ENCODE data around the gene OSBPL3.

Gene OSBPL3

GRCh38 chr7:24952464-24952863 is 27.5 kb downstream of the OSBPL3 start:
- DNase-seq (ENCODE audit: low read depth in 2 of 2) = no peak

DNA sequence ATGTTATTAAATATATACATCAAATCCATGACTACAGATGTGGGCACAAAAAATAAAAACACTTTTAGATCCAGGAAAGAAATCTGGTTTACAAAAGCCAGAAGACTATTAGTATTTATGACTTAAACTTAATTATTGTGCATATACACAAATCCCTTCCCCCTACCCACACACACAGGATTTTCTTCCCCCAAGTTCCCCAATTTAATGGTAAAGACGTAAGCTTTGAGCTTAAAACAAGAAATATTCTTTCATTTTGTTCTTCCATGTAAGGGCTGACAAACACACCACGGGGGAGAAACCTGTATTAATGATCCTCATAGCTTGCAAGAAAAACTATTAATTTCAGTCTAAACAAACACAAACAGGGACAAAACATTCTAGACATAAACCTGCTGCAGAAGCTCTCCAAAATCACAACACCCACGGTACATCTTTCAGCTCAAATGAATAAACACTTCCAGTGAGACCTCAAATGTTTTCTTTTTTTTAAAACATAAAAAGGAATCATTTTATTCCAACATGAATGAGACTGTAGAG is 28.5 kb downstream of the OSBPL3 start:
- DNase-seq (ENCODE audit: low read depth in 2 of 2) = no peak

DNA sequence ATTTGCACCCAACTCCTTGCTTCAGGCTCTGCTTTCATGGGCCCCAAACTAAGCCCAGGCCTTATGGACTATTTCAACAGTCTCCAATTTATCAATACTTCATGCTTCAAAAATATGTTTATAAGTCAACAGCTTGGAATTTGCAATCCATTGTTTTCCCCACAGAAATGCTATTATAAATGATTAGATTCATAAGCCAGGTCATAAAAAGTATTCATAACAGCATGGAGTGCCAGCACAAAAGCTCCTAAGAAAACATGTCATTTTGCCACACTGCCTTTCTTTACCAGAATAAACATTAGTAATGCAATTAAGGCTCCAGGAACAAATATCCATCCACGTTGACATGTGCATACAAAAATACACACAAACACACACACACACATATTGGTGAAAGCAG is 30.1 kb downstream of the OSBPL3 start:
- no peak for DNase-seq (ENCODE audit: low read depth in 2 of 2)

- no peak for DNase-seq (ENCODE audit: low read depth in 2 of 2)
Observed at GRCh38 chr7:24948739-24949138, 31.2 kb downstream of the OSBPL3 start.

GRCh38 chr7:24946467-24946866 is 33.5 kb downstream of the OSBPL3 start:
- DNase-seq (ENCODE audit: low read depth in 2 of 2) = no peak

GRCh38 chr7:24945899-24946298 is 34.1 kb downstream of the OSBPL3 start:
- DNase-seq (ENCODE audit: low read depth in 2 of 2) = no peak

GRCh38 chr7:24943096-24943948 is 36.7 kb downstream of the OSBPL3 start:
- no peak for DNase-seq (ENCODE audit: low read depth in 2 of 2)

DNA sequence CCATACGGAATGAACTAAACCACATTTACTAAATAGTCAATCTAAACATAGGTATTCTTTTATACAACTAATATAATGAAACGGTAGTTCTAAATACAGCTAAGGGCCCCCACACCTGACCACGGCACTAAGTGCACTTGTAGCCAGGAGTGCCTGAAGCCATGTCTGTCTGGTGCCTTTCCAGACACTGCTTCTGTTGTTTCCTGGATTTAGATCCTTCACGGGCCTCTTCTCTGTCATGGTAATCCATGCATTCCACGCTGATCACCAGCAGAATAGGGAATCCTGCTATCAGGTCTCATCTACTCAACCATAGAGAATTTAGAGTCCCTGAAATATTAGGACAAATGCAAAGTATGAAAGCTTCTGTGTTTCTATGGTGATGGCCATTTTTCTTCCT is 37.8 kb downstream of the OSBPL3 start:
- DNase-seq (ENCODE audit: low read depth in 2 of 2) = no peak

- DNase-seq (ENCODE audit: low read depth in 2 of 2) = no peak
Observed at GRCh38 chr7:24939416-24939815, 40.6 kb downstream of the OSBPL3 start.

GRCh38 chr7:24936121-24936824 is 43.7 kb downstream of the OSBPL3 start:
- no peak for DNase-seq (ENCODE audit: low read depth in 2 of 2)

DNA sequence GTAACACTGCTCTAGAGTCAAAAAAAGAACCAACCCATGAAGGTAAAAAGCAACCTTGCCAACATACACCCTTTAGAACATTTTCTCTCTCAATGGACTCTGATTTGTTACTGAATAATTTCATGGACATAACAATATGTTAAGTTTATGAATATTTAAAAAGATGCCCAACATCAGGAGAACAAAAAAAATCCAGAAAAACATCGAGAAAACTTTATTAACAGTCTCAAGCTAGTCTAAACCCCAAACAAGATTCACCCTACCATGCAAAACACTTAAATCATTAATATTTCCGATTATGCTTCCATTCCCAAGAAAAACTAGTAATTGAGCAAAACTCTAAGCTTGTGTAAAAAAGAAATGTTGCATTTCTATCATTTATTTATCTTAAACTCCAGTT is 46.7 kb downstream of the OSBPL3 start:
- no peak for DNase-seq (ENCODE audit: low read depth in 2 of 2)

DNA sequence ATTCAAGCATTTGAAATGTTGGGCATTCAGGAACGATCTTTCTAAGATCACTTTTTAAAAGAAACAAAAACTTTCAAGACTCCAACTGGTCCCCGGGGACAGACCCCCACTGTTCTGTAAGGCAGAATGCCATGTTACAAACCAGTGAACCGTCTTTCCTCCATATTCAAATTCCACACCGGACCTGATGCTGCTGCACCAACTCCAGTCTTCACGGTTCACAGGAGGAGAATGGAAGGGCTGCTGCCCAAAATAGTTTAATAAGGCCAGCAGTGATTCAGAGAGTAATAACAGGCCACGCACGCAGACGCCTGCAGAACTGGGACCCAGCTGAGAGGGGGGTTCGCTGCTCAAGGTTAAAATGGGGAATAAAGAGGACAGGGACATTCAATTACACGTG is 47.2 kb downstream of the OSBPL3 start:
- no peak for DNase-seq (ENCODE audit: low read depth in 2 of 2)

- DNase-seq (ENCODE audit: low read depth in 2 of 2) = no peak
Observed at GRCh38 chr7:24932389-24932788, 47.6 kb downstream of the OSBPL3 start.

- DNase-seq (ENCODE audit: low read depth in 2 of 2) = no peak
Observed at GRCh38 chr7:24931844-24932243, 48.1 kb downstream of the OSBPL3 start.

DNA sequence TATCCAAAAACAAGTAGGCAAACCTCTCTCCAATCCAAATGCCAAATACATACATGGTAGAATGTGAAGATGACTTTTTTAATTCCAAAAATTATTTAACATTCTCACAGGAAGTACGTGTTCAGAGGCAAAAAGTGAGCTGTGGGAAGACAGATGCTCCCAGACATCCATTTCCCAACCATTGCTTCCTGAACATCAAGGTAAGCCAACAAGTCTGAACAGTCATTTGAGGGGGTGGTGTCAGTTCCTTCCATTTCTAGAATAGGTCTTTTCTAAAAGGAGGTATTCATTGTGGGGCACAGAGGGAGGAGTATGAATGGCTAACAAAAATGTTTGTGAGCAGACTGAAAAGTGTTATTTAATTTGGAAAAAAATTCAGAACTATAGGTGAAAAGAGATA is 49.1 kb downstream of the OSBPL3 start:
- DNase-seq (ENCODE audit: low read depth in 2 of 2) = no peak

- no peak for DNase-seq (ENCODE audit: low read depth in 2 of 2)
Observed at GRCh38 chr7:24926623-24927524, 53.1 kb downstream of the OSBPL3 start.

DNA sequence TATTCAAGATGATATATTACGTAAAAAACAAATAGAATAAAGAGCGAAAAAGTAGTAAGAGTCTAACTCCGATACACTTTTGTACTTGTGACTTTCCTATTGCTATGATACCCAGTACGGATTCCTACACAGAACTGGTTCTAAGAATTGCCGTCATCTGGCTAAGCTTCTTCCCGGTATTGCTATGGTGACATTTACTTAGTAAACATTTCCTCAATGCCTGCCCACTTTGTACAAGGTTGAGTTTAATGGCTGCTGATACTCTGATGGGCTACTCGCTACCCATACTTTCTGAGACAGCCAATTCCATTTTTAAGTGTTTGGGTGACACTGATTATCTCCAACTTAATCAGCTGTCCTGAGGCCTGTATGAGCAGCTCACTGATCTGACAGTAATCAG is 55.6 kb downstream of the OSBPL3 start:
- DNase-seq (ENCODE audit: low read depth in 2 of 2) = no peak

GRCh38 chr7:24923172-24923865 is 56.7 kb downstream of the OSBPL3 start:
- no peak for DNase-seq (ENCODE audit: low read depth in 2 of 2)

DNA sequence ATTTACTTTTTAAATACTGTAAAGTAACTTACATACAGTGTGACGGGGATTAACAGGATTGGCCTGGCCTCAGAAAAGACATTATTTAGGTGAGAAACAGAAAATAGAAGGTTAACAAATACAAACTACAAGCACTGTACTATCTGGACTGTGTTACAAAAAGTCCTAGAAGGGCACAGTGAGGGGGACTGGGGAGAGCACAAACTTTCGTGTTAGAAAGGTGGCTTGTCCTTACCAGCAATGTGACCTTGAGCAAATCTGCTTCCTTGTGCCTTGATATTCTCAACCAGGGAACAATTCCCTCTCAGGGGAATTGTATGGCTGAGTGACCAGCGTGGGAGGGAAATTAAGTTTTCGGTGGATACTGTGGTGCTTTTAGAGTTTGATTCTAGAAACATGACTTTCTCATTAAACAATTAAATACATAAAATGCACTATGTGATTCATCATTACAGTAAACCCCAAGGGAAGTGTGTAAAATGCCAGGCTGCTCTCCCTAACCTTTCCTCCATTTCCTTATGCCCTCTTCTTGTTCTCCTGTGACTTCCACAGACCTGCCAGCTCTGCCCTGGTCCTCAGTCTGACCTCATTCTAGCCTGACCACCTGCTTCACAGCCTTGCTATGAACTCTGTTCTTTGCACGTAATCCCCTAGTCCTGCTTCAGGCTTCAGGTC is 57.7 kb downstream of the OSBPL3 start:
- DNase-seq (ENCODE audit: low read depth in 2 of 2) = no peak

- no peak for DNase-seq (ENCODE audit: low read depth in 2 of 2)
Observed at GRCh38 chr7:24921362-24921679, 58.7 kb downstream of the OSBPL3 start.

All from stimulated activated CD4-positive, alpha-beta T cell treated with anti-CD3 and anti-CD28 coated beads, Interleukin-1b, Interleukin-23, amount 100 ng/mL, for 1 hour (primary cell).